ENCODE measurements around the gene NDUFC1. TPM values are rescaled to one million over a fixed set of nuclear protein-coding genes. Genes with fewer than 3 reads are reported as not detected.

NDUFC1 gene
- total RNA-seq, 1 experiment from 2014 or later = 86.1 TPM

DNA sequence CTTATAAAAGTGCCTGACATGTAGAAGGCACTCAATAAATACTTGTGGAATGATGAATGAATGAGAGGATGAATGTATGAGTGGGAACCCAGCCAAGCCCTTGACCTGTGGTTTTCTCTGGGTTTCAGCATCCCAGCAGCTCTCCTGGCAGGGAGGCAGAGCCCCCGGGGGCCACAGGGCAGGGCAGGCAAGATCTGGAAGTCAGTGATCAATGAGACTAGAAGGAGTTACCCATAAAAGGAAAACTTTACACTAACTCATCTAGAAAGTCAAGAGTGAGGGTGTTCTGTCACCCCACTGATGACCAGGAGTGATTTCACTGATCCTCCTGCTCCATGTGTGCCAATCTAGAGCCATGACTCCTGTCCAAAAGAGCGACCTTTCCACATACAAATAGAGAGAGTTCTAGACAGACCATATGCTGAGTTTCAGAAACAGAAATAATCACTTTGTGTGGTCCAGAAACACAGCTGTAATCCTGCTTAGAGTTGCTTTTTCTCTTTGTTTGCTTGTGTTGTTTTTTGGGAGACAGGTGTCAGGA, 59.7 kb downstream of the NDUFC1 start:
- no peak overlapping the region for H3K4me3 Mint-ChIP-seq (ENCODE audit: unreplicated experiment)
- DNase-seq (ENCODE audit: unreplicated experiment) = peak; percentile 90
- no peaks in the 10 kb centered on the region for H3K27me3 Mint-ChIP-seq (ENCODE audit: insufficient read depth, unreplicated experiment)
- no TSS peak for BruUV-seq (replicated peaks)
- ChIA-PET CTCF (interaction anchor here (1.0 to 4.8 kb wide), 7 partner anchors 10 to 66 kb away, joined by 3 to 45 read pairs (median 5); no protein-coding TSS in a partner anchor), POLR2A (interaction anchor here (1.2 to 4.7 kb wide), 11 partner anchors 8 to 311 kb away, joined by 3 to 91 read pairs (median 10); partner anchors contain the start of genes ELF2, NAA15 and NDUFC1)
- H3K4me1 Mint-ChIP-seq (ENCODE audit: insufficient read depth, unreplicated experiment) = peaks cover 27% of the 10 kb centered on the region
- H3K36me3 Mint-ChIP-seq (ENCODE audit: insufficient read depth, unreplicated experiment) = no peaks in the 10 kb centered on the region
- intact Hi-C loops (cut with micrococcal nuclease) = loop anchor here (1.0 to 5.0 kb wide), 2 partner anchors 53 to 225 kb away; partner anchors contain the start of gene NOCT
- peak overlapping the region; percentile 93 for H3K27ac Mint-ChIP-seq (ENCODE audit: low read depth, unreplicated experiment)
- peaks cover 6% of the 10 kb centered on the region for H3K9me3 Mint-ChIP-seq (ENCODE audit: unreplicated experiment)
- TF ChIP-seq, protein P1, sequence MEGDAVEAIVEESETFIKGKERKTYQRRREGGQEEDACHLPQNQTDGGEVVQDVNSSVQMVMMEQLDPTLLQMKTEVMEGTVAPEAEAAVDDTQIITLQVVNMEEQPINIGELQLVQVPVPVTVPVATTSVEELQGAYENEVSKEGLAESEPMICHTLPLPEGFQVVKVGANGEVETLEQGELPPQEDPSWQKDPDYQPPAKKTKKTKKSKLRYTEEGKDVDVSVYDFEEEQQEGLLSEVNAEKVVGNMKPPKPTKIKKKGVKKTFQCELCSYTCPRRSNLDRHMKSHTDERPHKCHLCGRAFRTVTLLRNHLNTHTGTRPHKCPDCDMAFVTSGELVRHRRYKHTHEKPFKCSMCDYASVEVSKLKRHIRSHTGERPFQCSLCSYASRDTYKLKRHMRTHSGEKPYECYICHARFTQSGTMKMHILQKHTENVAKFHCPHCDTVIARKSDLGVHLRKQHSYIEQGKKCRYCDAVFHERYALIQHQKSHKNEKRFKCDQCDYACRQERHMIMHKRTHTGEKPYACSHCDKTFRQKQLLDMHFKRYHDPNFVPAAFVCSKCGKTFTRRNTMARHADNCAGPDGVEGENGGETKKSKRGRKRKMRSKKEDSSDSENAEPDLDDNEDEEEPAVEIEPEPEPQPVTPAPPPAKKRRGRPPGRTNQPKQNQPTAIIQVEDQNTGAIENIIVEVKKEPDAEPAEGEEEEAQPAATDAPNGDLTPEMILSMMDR (IDR thresholded peaks at IDR 0.05; ENCODE audit: unreplicated experiment) = no peak

DNA sequence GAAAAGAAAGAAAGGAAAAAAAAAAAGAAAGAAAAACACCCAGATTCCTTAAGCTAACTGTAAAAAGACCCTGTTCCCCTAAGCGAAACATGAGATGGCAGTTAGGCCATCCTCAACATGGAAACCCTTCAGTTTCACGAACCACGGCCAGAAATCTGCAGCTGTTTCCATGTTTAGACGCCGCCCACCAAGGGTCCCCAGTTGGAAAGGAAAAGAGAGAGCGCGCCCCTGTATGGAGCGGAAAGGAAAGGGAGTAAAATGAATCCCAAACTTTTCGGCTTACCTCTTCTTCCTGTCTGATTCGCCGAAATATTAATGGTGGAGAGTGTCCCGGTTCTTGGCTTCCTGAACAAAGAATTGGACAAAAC, 60.5 kb downstream of the NDUFC1 start:
- no peaks in the 10 kb centered on the region for H3K36me3 Mint-ChIP-seq (ENCODE audit: insufficient read depth, unreplicated experiment)
- no peak for DNase-seq (ENCODE audit: unreplicated experiment)
- ChIA-PET POLR2A (interaction anchor here (2.5 to 4.7 kb wide), 5 partner anchors 12 to 65 kb away, joined by 19 to 91 read pairs (median 50); partner anchors contain the start of genes ELF2, NAA15 and NDUFC1), CTCF (interaction anchor here (0.6 to 4.8 kb wide), 7 partner anchors 9 to 66 kb away, joined by 3 to 45 read pairs (median 5); partner anchors contain the start of gene NAA15)
- H3K27ac Mint-ChIP-seq (ENCODE audit: low read depth, unreplicated experiment) = peak overlapping the region; percentile 93
- H3K27me3 Mint-ChIP-seq (ENCODE audit: insufficient read depth, unreplicated experiment) = no peaks in the 10 kb centered on the region
- BruUV-seq (replicated peaks) = no TSS peak
- intact Hi-C loops (cut with micrococcal nuclease) = loop anchor here (5.0 kb wide), 1 partner anchor 224 kb away; the partner anchor contains the start of gene NOCT
- H3K9me3 Mint-ChIP-seq (ENCODE audit: unreplicated experiment) = peaks cover 6% of the 10 kb centered on the region
- H3K4me3 Mint-ChIP-seq (ENCODE audit: unreplicated experiment) = no peak overlapping the region
- TF ChIP-seq, protein P1 (IDR thresholded peaks at IDR 0.05; ENCODE audit: unreplicated experiment) = no peak
- peaks cover 27% of the 10 kb centered on the region for H3K4me1 Mint-ChIP-seq (ENCODE audit: insufficient read depth, unreplicated experiment)

DNA sequence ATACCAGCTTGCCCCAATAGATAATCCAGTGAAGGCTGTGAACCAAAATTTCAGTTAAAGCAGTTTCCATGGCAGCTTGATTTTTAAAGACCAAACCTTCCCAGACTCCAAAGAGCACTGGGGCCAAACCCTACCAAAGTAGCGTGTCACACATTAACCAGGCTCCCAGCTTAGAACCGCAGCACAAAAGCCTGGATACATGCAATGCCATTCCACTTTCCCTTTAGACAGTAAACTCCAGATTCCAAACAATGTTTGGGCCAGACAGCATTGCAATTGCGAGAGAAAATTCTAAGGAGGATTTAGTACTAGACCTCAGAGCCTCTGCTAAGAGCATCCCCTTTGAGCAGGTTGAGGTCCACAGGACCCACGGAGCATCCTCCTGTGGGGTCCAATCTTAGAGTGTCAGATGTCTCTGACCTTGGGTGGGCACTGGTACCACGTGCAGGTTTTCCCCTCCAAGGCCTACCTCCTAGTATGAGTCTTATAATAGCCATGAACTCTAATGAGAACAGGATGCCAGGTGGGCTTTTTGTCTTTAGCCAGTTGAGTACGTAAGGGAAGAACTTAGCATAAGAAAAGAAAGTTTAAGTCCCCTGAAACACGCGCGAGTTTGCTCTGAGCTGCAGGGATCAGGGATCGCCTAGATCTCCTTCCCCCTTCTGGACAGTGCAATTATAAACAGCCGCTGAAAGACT, 61.0 kb downstream of the NDUFC1 start:
- Mint-ChIP-seq H3K36me3 (ENCODE audit: insufficient read depth, unreplicated experiment) (no peaks in the 10 kb centered on the region), H3K27ac (ENCODE audit: low read depth, unreplicated experiment) (peak overlapping the region; percentile 93), H3K4me3 (ENCODE audit: unreplicated experiment) (no peak overlapping the region), H3K9me3 (ENCODE audit: unreplicated experiment) (peaks cover 6% of the 10 kb centered on the region), H3K4me1 (ENCODE audit: insufficient read depth, unreplicated experiment) (peaks cover 27% of the 10 kb centered on the region), H3K27me3 (ENCODE audit: insufficient read depth, unreplicated experiment) (no peaks in the 10 kb centered on the region)
- DNase-seq (ENCODE audit: unreplicated experiment) = no peak
- TF ChIP-seq, protein P1 (IDR thresholded peaks at IDR 0.05; ENCODE audit: unreplicated experiment) = no peak
- intact Hi-C loops (cut with micrococcal nuclease) = loop anchor here (5.0 kb wide), 1 partner anchor 224 kb away; the partner anchor contains the start of gene NOCT
- POLR2A ChIA-PET = interaction anchor here (2.1 to 4.7 kb wide), 4 partner anchors 26 to 64 kb away, joined by 10 to 91 read pairs (median 42); partner anchors contain the start of genes ELF2 and NAA15
- CTCF ChIA-PET = interaction anchor here (1.2 to 4.8 kb wide), 6 partner anchors 9 to 67 kb away, joined by 3 to 45 read pairs (median 6); no protein-coding TSS in a partner anchor
- BruUV-seq (replicated peaks) = no TSS peak

Other genes with a start within 250 kb of the NDUFC1 start
- gene ELF2, start 125.3 kb downstream of the NDUFC1 start, total RNA-seq (2022) = 26.5 and 28.7 TPM in 2 replicates
- not detected in 2 replicates for gene MGARP, start 22.3 kb downstream of the NDUFC1 start, total RNA-seq (2022)
- gene NAA15, start 972 bp downstream of the NDUFC1 start, total RNA-seq (2022) = 54.9 and 80.6 TPM in 2 replicates
- gene RAB33B, start 151.6 kb upstream of the NDUFC1 start, total RNA-seq (2022) = 6.3 and 6.4 TPM in 2 replicates

Data from MCF 10A (cell line).